AG10803 (cell line): ENCODE results near the gene NEO1.

Source experiments
- DNase-seq: peaks from one replicate; pipeline ENCODE4 v3.0.0; 2010; ENCODE audit warnings: low read depth
- H3K4me3 ChIP-seq: 2 replicates; pipeline ENCODE4 v1.5.1; 2011; ENCODE audit warnings: mild to moderate bottlenecking, low read length, control low read depth
- CTCF ChIP-seq: conservative IDR thresholded peaks from 2 replicates; pipeline ENCODE4 v1.5.1; 2011; ENCODE audit warnings: mild to moderate bottlenecking, low read length, control low read depth, inconsistent platforms

NEO1 gene

GRCh38 chr15:73028831-73029451, 23.3 kb upstream of the NEO1 start:
- no peak overlapping the region for H3K4me3 ChIP-seq
- TF ChIP-seq CTCF = no peak
- no peak for DNase-seq

GRCh38 chr15:73030122-73030679, 22.1 kb upstream of the NEO1 start:
- no peak for TF ChIP-seq CTCF
- DNase-seq = no peak
- H3K4me3 ChIP-seq = no peak overlapping the region

GRCh38 chr15:73031648-73032047, 20.6 kb upstream of the NEO1 start:
- DNase-seq = no peak
- H3K4me3 ChIP-seq = no peak overlapping the region
- TF ChIP-seq CTCF = no peak

GRCh38 chr15:73033611-73034010, 18.7 kb upstream of the NEO1 start:
- no peak for TF ChIP-seq CTCF
- DNase-seq = no peak
- no peak overlapping the region for H3K4me3 ChIP-seq

- no peak for DNase-seq
- no peak overlapping the region for H3K4me3 ChIP-seq
- TF ChIP-seq CTCF = no peak
Observed at GRCh38 chr15:73034221-73034620, 18.0 kb upstream of the NEO1 start.

- no peak for TF ChIP-seq CTCF
- no peak overlapping the region for H3K4me3 ChIP-seq
- DNase-seq = no peak
Observed at GRCh38 chr15:73035221-73035620, 17.0 kb upstream of the NEO1 start.

- no peak for TF ChIP-seq CTCF
- no peak overlapping the region for H3K4me3 ChIP-seq
- no peak for DNase-seq
Observed at GRCh38 chr15:73038220-73038619, 14.0 kb upstream of the NEO1 start.
